K562 (cell line): ENCODE results near the gene HNRNPF.
A peak's percentile ranks its signal among the peaks of the same experiment; 100 is the strongest.

ENCODE experiments used
- NCOA6 ChIP-seq: fragments of 450-650 bp; IDR thresholded peaks from 2 replicates; pipeline ENCODE4 v1.6.1; 2017; ENCODE audit warnings: mild to moderate bottlenecking
- POLR2A ChIP-seq: fragments of 450-650 bp; conservative IDR thresholded peaks from 2 replicates; pipeline ENCODE4 v1.6.1; 2016
- ZNF140 ChIP-seq: fragments of 250-450 bp; sonication (Bioruptor Pico); IDR thresholded peaks from 2 replicates; pipeline ENCODE4 v1.8.0; 2021; ENCODE audit warnings: moderate library complexity, mild to moderate bottlenecking, inconsistent platforms
- TF ChIP-seq, protein P1 (sequence below), 3 experiments: IDR thresholded peaks in 2 of 3; conservative IDR thresholded peaks in 1 of 3; 2 replicates each; pipeline ENCODE4 v1.5.1; 2011 to 2012; ENCODE audit warnings: low read length in 3 of 3, mild to moderate bottlenecking in 3 of 3, control low read depth in 2 of 3, improper control_type of control experiment in 1 of 3, inconsistent platforms in 1 of 3, low read depth in 1 of 3, mixed read lengths in 1 of 3, moderate library complexity in 1 of 3; ENCODE audit not compliant: insufficient read depth in 2 of 3

DNA sequence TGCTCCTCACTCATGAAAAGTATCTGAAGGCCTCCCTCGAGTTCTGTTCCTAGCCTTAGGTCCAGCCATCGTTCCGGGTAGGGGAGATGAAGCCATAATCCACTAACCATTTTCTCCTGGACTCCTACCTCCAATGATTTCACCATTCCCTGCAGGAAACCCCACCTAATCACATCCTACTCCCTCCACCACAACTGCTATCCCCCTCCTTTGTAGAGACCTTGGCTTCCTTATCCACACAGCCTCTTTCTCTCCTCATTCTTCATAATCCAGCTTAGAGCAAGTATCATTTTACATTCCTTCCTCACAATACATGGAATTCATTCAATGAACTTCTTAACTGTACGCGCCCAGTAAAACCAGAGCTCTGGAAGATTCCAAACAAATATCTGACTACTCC, 18.7 kb downstream of the HNRNPF start:
- TF ChIP-seq, protein P1, sequence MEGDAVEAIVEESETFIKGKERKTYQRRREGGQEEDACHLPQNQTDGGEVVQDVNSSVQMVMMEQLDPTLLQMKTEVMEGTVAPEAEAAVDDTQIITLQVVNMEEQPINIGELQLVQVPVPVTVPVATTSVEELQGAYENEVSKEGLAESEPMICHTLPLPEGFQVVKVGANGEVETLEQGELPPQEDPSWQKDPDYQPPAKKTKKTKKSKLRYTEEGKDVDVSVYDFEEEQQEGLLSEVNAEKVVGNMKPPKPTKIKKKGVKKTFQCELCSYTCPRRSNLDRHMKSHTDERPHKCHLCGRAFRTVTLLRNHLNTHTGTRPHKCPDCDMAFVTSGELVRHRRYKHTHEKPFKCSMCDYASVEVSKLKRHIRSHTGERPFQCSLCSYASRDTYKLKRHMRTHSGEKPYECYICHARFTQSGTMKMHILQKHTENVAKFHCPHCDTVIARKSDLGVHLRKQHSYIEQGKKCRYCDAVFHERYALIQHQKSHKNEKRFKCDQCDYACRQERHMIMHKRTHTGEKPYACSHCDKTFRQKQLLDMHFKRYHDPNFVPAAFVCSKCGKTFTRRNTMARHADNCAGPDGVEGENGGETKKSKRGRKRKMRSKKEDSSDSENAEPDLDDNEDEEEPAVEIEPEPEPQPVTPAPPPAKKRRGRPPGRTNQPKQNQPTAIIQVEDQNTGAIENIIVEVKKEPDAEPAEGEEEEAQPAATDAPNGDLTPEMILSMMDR (IDR thresholded peaks at IDR 0.05 in 2 of 3, conservative IDR thresholded peaks at IDR 0.05 in 1 of 3; ENCODE audit: insufficient read depth in 2 of 3, low read depth in 1 of 3, low read length in 3 of 3) = no peak
- TF ChIP-seq NCOA6 (no peak), POLR2A (peak; percentile 57), ZNF140 (CRISPR knock-in tag) (no peak)
